HG02678 (cell line): ENCODE results near the gene FAN1.

Experiments
- ATAC-seq: cut with Tn5 transposase; IDR thresholded peaks from one replicate; pipeline ENCODE4 v1.9.1; 2021; ENCODE audit warnings: mild to moderate bottlenecking, moderate library complexity; ENCODE audit not compliant: unreplicated experiment

The FAN1 gene

DNA sequence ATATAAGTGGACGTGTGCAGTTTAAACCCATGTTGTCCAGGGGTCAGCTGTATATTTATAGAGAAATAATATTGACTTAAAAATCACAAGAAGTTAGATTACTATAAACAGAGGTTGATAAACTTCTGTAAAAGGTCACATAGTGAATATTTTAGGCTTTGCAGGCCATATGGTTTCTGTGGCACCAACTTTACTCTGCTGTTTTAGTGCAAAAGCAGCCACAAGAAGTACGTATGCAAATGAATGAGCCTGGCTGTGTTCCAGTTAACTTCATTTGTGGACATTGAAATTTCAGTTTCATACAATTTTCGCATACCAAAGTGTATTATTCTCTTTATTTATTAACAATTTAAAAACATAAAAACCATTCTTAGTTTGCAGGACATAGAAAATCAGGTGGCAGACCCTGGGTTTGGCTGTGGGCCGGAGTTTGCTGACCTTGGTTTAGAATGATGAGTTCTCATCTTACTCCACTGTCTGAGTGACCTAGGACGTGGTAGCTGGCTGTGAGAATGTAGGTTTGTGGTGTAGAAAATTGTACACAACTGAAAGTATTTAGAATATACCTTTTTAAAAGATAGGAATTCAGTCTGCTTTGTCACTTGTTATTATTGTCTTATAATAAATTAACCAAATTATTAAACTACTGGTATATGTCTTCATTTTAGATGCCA, 16.3 kb downstream of the FAN1 start:
- ATAC-seq: no peak

GRCh38 chr15:30921106-30921505, 17.4 kb downstream of the FAN1 start:
- no peak for ATAC-seq

DNA sequence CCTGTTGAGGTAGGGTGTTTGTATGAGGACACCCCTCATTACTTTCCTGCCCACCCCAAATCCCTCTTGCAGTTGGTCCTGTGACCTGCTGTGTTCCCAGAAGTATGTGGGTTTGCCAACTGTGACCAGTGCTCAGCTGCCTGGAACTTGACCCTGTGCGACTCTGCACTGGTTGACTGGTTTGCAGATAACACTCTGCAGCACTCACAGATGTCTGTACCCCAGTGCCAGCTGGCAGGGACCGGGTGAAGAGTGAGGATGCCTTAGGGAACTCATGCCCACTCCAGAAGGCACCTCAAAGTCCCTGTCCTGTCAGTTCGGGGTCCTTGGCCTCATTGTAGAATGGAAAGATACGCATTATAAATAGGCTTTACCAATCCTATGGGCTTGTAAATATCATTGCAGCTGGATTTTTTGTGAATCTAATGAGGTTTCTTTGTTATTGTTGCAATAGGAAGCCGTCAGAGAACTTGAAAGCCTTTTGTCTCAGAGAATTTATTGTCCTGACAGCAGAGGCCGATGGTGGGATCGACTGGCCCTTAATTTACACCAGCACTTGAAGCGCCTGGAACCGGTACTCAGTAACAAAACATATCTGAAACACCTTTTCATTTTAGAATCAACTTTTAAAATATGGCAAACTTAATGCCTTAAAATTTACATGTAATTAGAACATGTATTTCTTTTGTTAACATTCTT, 18.2 kb downstream of the FAN1 start:
- ATAC-seq: no peak

- ATAC-seq: no peak
These were observed 19.0 kb downstream of the FAN1 start for GRCh38 chr15:30922480-30923311.

GRCh38 chr15:30923429-30923828, 19.7 kb downstream of the FAN1 start:
- ATAC-seq: no peak

DNA sequence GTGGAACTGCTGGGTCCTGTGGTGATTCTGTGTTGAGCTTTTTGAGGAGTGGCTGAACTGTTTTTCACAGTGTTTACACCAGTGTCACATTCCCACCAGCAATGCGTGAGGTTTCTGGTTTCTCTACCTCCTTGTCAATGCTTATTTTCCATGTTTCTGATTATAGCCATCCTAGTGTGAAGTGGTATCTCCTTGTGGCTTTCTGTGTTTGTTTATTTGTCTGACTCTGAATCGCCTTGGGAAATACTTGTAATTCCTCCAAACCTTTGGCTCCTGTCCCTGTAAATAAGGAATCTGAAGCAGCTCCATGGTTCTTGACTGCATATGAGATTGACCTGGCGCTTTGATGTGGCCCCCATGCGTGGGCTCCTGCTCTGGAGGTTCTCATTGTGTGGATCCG, 20.6 kb downstream of the FAN1 start:
- ATAC-seq: no peak

DNA sequence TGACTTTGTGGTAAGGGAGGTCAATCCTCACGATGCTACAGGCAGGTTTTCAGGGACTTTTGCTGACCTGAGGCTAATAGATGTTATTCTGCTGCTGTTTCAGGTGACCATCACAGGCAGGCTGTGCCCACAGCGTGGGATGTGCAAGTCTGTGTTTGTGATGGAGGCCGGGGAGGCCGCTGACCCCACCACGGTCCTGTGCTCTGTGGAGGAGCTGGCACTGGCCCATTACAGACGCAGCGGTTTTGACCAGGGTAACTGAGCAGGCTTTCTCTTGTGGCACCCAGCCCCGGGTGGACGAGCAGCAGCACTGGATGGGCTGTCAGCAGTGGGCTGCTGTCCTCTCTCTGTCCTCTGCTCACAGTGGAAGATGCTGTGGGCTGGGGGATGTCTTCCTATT, 22.0 kb downstream of the FAN1 start:
- no peak for ATAC-seq

DNA sequence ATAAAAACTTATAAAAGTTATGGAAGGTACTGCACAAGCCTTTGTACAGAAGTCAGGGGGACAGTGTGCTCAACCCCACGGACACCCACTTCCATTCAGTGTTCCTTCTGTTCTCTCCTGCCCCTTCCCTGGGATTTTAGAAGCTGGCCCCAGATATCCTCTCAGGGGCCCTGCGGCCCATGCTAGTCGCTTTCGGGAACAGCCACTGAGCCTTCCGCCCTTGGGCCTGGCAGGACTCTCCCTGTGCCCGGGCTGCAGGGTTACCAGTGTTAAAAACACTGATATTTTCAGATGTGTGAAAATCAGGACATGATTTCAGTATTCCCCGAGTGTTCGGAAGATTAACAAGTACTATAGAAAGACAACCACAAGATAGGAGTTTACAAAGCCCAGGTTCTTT, 22.4 kb downstream of the FAN1 start:
- no peak for ATAC-seq

DNA sequence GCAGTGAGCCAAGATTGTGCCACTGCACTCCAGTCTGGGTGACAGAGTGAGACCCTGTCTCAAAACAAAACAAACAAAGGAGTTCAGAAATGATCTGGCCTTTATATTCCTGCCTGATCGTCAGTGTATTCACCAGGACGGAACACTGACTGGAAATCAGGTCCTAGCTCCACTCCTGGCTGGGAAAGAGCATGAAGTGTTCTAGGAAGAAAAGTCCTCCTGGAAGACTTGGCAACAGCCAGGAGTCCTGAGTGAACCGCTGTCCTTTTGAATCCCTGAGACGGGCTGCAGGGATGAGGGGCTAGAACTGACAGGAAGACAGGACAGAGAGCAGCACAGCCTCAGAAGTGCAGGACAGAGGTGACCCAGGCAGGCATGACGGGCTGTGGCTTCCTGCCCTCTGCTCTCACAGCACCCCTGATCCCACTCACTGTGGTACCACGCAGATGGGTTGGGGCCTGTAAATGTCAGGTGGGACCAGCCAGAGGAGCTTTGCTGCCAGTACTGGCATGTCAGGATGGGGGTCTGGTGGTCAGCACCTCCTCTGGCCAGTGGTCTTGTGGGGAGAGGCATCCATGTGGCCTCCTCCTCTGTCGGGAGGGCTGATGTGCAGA, 23.5 kb downstream of the FAN1 start:
- no peak for ATAC-seq

- no peak for ATAC-seq
These were observed 24.4 kb downstream of the FAN1 start for GRCh38 chr15:30928076-30928475.

GRCh38 chr15:30929064-30929669, 25.5 kb downstream of the FAN1 start:
- no peak for ATAC-seq

GRCh38 chr15:30929982-30930381, 26.3 kb downstream of the FAN1 start:
- no peak for ATAC-seq

- no peak for ATAC-seq
These were observed 26.7 kb downstream of the FAN1 start for GRCh38 chr15:30930422-30930821.

- no peak for ATAC-seq
These were observed 29.6 kb downstream of the FAN1 start for GRCh38 chr15:30933293-30933692.

DNA sequence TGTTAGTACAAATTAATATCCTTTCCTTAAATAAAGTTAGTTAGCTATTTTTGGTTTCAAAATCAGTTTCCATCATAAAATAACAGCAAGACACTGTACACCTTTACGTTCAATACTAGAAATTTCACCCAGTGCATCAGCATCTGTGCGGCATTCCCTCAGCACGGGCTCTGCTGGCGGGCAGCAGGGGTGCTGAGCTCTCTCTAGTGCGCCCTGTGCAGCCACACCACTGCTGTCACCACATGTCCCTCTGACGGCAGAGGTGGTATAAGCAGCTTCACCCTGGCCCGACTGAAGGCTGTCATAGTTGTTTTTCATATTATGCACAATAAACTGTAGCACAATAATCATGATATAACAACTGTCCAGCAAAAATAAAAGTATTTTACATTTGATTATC, 35.4 kb downstream of the FAN1 start:
- no peak for ATAC-seq

DNA sequence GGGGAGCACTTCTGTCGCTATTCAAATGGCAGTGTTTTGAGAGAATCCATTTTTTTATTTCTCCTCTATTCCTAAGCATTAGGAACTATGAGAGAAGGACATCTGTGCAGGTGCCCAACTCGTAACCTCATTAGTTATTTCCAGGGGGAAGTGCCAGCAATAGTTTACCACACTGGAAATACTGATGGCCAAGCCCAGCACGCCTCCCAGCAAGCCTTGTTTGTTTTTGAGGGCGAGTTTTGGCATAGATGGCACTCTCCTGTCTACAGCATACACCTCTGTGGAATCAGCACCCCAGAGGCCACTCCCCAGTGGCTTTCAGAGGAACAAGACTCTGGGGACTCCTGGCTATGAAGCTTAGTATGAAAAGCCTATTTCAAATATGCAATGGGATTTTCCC, 36.6 kb downstream of the FAN1 start:
- no peak for ATAC-seq

- no peak for ATAC-seq
These were observed 37.8 kb downstream of the FAN1 start for GRCh38 chr15:30941520-30941919.

DNA sequence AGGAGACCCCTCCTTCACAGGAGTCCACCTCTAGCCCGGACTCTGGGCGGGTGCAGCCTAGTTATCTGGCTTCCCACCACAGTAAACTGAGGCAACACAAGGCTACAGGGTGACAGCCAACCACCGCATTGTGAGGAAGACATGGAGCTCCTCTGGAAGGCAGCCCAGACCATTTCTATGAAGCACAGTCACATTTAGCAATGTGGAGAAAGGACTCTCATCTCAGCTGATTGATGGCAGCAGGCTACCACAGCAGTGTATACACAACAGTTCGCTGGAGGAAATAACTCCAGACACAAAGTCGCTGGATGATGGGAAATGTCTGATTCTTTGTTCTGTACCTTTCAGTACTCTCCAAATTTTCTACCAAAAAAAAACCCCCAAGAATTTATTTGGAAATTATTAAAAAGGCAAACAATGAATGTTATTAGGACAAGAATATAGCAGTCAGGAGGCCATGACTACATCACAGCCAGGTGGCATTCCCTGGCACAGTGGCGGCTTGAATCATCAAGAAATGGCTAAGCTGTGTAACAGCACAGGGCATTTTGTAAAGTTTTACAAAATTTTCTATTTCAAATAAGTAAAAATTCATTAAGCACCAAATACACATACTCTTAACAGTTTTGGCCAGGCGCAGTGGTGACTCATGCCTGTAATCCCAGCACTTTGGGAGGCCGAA, 40.1 kb downstream of the FAN1 start:
- ATAC-seq: no peak

DNA sequence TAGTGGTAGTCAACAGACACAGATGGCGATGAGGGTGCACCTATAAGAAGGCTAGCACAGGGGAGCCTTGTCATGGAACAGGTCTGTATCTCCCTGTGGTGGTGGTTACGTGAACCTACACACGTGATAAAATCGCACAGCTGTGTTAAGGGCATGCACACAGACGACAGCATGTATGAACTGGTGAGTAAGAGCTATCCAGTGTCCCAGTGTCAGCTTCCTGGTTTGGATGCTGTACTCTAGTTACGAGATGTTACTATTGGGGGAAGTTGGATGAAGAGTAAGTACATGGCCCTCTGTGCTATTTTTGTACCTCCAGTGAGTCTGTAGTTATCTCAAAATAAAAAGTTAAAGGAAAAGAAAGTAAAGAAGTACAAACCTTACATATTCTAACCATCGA, 49.5 kb downstream of the FAN1 start:
- ATAC-seq: no peak

- no peak for ATAC-seq
These were observed 50.1 kb downstream of the FAN1 start for GRCh38 chr15:30953731-30954378.
